Smooth muscle cell (in vitro differentiated cells): ENCODE results near the gene ATOH8. TPM values are rescaled to one million over a fixed set of nuclear protein-coding genes. Genes with fewer than 3 reads are reported as not detected.
A peak's percentile ranks its signal among the peaks of the same experiment; 100 is the strongest.

Experiments
- DNase-seq: peaks from one replicate; lab custom pipeline; 2025; ENCODE audit not compliant: unreplicated experiment; lab: John Stamatoyannopoulos, UW
- H2AFZ ChIP-seq: fragments of 200-600 bp; sonication (generic); 2 replicates; pipeline ENCODE4 v1.6.0; 2016; ENCODE audit warnings: antibody characterized with exemption, low read depth, mild to moderate bottlenecking
- H3F3A ChIP-seq: fragments of 200-600 bp; sonication (generic); 2 replicates; pipeline ENCODE4 v1.6.0; 2017; ENCODE audit warnings: antibody characterized with exemption, low read depth
- H3K27ac ChIP-seq: fragments of 200-600 bp; sonication (generic); 2 replicates; pipeline ENCODE4 v1.5.1; 2016; ENCODE audit warnings: low read depth, mild to moderate bottlenecking
- H3K27me3 ChIP-seq: fragments of 200-600 bp; sonication (generic); 2 replicates; pipeline ENCODE4 v1.6.1; 2016; ENCODE audit warnings: low read depth, mild to moderate bottlenecking
- H3K36me3 ChIP-seq: fragments of 200-600 bp; sonication (generic); 2 replicates; pipeline ENCODE4 v1.5.1; 2016; ENCODE audit warnings: low read depth
- H3K4me1 ChIP-seq: fragments of 200-600 bp; sonication (generic); 2 replicates; pipeline ENCODE4 v1.5.1; 2016; ENCODE audit warnings: low read depth
- H3K4me2 ChIP-seq: fragments of 200-600 bp; sonication (generic); 2 replicates; pipeline ENCODE4 v1.6.0; 2016; ENCODE audit warnings: mild to moderate bottlenecking
- H3K4me3 ChIP-seq: fragments of 200-600 bp; sonication (generic); 2 replicates; pipeline ENCODE4 v1.5.1; 2016; ENCODE audit warnings: mild to moderate bottlenecking
- H3K79me2 ChIP-seq: fragments of 200-600 bp; sonication (generic); 2 replicates; pipeline ENCODE4 v1.6.0; 2016; ENCODE audit warnings: low read depth, mild to moderate bottlenecking
- H3K9ac ChIP-seq: fragments of 200-600 bp; sonication (generic); 2 replicates; pipeline ENCODE4 v1.6.0; 2016; ENCODE audit warnings: low read depth
- H3K9me3 ChIP-seq: fragments of 200-600 bp; sonication (generic); replicated peaks from 2 replicates; pipeline ENCODE4 v1.5.1; 2016; ENCODE audit warnings: low read depth
- H4K20me1 ChIP-seq: fragments of 200-600 bp; sonication (generic); 2 replicates; pipeline ENCODE4 v1.6.0; 2016; ENCODE audit warnings: low read depth
- CTCF ChIP-seq: fragments of 200-600 bp; sonication (generic); IDR thresholded peaks from 2 replicates; pipeline ENCODE4 v1.5.1; 2017; ENCODE audit warnings: borderline replicate concordance, mild to moderate bottlenecking, antibody characterized with exemption; ENCODE audit not compliant: insufficient read depth, poor library complexity, severe bottlenecking
- WGBS: methylation state at CpG from one replicate; pipeline ENCODE4 v1.1.7; 2016; ENCODE audit warnings: low lambda C conversion rate; 5-methylcytosine and 5-hydroxymethylcytosine counted together
- polyA plus RNA-seq: library from polyadenylated mRNA; unstranded; fragments of >200 nt; fragmentation: Nextera tagmentation; extraction: Ambion mirVana; gene quantifications from 2 replicates; pipeline ENCODE4 v1.2.1, GENCODE V29; 2016
- total RNA-seq: library from RNA; depleted of rRNA; stranded (reverse); fragments of >200 nt; gene quantifications from 2 replicates; pipeline ENCODE4 v1.2.3, GENCODE V29; 2014

ATOH8 gene
- total and polyA plus RNA-seq, 2 experiments from 2014 or later, result 5.2 to 6.5 TPM

GRCh38 chr2:85750587-85751575, 2.9 kb upstream of the ATOH8 start:
- Histone ChIP-seq H3K9ac (no peak overlapping the region), H3K36me3 (no peaks in the 10 kb centered on the region), H4K20me1 (peaks cover 8% of the 10 kb centered on the region), H3F3A (no peaks in the 10 kb centered on the region), H3K79me2 (peaks cover 8% of the 10 kb centered on the region), H2AFZ (no peak overlapping the region), H3K27me3 (peaks cover 26% of the 10 kb centered on the region), H3K4me2 (no peak overlapping the region), H3K27ac (no peak overlapping the region), H3K4me3 (no peak overlapping the region), H3K9me3 (no peaks in the 10 kb centered on the region), H3K4me1 (peaks cover 11% of the 10 kb centered on the region)
- WGBS, result 68% methylated on average over 15 of the region's 15 CpGs
- peak; percentile 76 for TF ChIP-seq CTCF
- peak; percentile 34 for DNase-seq

GRCh38 chr2:85751627-85752026, 2.2 kb upstream of the ATOH8 start:
- no peak for TF ChIP-seq CTCF
- H3K36me3 ChIP-seq, result no peaks in the 10 kb centered on the region

DNA sequence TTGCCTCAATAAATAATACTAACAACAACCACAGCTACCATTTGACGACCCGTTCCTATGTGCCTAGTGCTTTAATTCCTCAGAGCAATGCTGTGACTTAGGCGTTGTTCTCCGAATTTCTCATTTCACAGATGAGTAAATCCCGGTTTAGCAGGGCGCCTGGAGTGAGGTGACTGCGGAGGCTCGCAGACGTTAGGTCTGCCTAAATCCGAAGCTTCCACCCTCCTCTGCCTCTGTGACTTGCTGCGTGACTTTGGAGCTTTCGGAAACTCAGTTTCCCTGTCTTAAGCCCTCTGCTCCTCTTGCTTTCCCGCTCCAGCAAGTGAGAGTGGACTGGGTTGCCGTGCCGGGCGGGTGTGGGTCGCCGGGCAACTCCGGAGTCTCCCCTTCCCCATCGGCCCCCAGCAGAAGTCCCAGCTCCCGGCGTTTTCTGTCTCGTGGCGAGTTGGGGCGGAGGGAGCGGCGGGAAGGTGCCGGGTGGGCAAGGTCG, 711 bp upstream of the ATOH8 start:
- WGBS, result 6% methylated on average over 29 of the region's 29 CpGs
- no peaks in the 10 kb centered on the region for H3F3A ChIP-seq
- H3K27ac ChIP-seq, result no peak overlapping the region
- no peak for DNase-seq
- H3K9me3 ChIP-seq, result no peaks in the 10 kb centered on the region
- H3K4me2 ChIP-seq, result peak overlapping the region; percentile 98
- no peaks in the 10 kb centered on the region for H3K36me3 ChIP-seq
- peaks cover 11% of the 10 kb centered on the region for H3K4me1 ChIP-seq
- H2AFZ ChIP-seq, result peak overlapping the region; percentile 89
- no peak overlapping the region for H3K9ac ChIP-seq
- H3K79me2 ChIP-seq, result peaks cover 14% of the 10 kb centered on the region
- peaks cover 29% of the 10 kb centered on the region for H4K20me1 ChIP-seq
- TF ChIP-seq CTCF, result no peak
- H3K27me3 ChIP-seq, result peaks cover 23% of the 10 kb centered on the region
- peak overlapping the region; percentile 66 for H3K4me3 ChIP-seq

More at GRCh38 chr2:85751627-85752026, 2.2 kb upstream of the ATOH8 start:
- peaks cover 29% of the 10 kb centered on the region for H3K27me3 ChIP-seq
- no peak overlapping the region for H2AFZ ChIP-seq
- peaks cover 15% of the 10 kb centered on the region for H4K20me1 ChIP-seq
- peaks cover 11% of the 10 kb centered on the region for H3K4me1 ChIP-seq
- WGBS, result 71% methylated on average over 11 of the region's 11 CpGs
- H3K4me3 ChIP-seq, result no peak overlapping the region
- no peak overlapping the region for H3K9ac ChIP-seq
- H3K4me2 ChIP-seq, result no peak overlapping the region
- no peak for DNase-seq
- no peak overlapping the region for H3K27ac ChIP-seq
- peaks cover 14% of the 10 kb centered on the region for H3K79me2 ChIP-seq
- H3K9me3 ChIP-seq, result no peaks in the 10 kb centered on the region
- H3F3A ChIP-seq, result no peaks in the 10 kb centered on the region
